GM21360 (cell line): ENCODE data around the gene CBLN3.

Experiments
- ATAC-seq: cut with Tn5 transposase; IDR thresholded peaks from one replicate; pipeline ENCODE4 v1.9.1; 2021; ENCODE audit warnings: mild to moderate bottlenecking, moderate library complexity; ENCODE audit not compliant: unreplicated experiment

CBLN3 gene

GRCh38 chr14:24385524-24385923 lies 43.9 kb downstream of the CBLN3 start:
- ATAC-seq = no peak

GRCh38 chr14:24384169-24384568 lies 45.3 kb downstream of the CBLN3 start:
- ATAC-seq = no peak

DNA sequence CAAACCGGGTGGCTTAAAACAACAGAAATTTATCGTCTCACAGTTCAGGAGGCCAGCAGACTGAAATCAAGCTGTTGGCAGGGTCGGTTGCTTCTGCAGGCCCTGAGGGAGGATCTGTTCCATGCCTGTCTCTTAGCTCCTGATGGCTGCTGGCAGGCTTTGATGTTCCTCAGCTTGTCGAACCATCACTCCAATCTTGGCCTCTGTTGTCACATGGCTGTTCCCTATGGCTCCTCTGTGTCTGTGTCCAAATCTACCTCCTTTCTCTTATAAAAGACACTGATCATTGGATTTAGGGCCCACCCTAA lies 47.5 kb downstream of the CBLN3 start:
- ATAC-seq = no peak

DNA sequence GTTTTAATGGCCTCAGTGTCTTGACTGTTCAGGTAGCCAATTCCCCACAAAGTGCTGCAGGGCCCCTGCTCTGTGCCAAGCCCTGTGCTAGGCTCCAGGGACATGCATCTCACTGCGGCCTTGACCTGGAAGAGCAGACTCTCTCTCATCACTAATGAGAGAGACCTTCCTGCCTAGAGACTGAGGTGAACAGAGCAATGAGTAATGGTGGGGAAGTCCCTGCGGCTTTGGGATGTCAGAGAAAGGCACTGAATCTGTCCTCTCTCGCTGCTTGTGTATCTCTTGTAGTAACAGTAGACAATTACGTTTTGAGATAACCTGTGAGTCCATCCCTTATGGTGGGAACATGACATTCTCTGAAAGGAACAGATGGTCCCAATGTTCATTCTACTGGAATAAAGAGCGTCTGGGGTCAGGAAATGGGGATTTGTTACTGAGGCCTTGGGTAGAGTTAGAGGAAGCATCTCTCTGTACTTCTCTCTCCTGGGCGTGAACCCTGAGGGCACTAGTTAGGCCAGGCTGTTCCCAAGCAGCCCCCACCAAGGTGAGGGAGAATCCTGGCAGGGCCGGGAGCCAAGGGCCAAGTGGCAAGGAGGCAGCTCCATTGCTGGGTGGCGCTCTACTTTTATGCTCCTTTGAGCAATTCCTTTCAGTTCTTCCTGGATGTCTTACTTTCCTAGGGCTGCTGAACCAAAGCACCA lies 48.0 kb downstream of the CBLN3 start:
- no peak for ATAC-seq

GRCh38 chr14:24379907-24380730 lies 49.3 kb downstream of the CBLN3 start:
- ATAC-seq = no peak

GRCh38 chr14:24378981-24379906 lies 50.2 kb downstream of the CBLN3 start:
- no peak for ATAC-seq

DNA sequence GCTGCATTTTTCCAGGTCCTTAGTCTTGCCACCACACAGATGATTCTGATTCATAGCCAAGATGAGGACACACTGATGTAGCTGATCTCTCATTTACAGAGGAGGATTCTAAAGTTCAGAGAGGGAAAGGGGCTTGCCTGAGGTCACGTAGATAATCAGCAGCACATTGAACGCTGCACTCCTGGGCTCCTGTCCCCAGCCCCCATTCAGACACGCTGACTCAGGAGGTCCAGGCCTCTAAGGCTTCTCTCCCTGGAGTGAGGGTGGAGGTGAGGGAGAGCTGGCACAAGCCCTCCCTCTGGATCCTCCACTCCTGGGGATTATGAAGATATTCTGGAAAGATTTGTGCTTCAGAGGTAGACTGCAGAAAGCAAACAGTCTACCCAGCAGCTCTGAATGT lies 51.1 kb downstream of the CBLN3 start:
- ATAC-seq = no peak

GRCh38 chr14:24377657-24378056 lies 51.8 kb downstream of the CBLN3 start:
- no peak for ATAC-seq

- no peak for ATAC-seq
Observed at GRCh38 chr14:24377126-24377525, 52.3 kb downstream of the CBLN3 start.
